SK-N-SH treated with all-trans-retinoic acid at 6 μM for 48 hours (cell line): ENCODE data around the gene MALT1.

Experiments used
- ARNTL ChIP-seq: fragments of 450-650 bp; formaldehyde crosslinking; IDR thresholded peaks from 2 replicates; pipeline ENCODE4 v1.5.0; 2020; ENCODE audit warnings: low read depth, mild to moderate bottlenecking, moderate library complexity, borderline replicate concordance
- OSR1 ChIP-seq: fragments of 250-450 bp; sonication (Bioruptor Pico); IDR thresholded peaks from 2 replicates; pipeline ENCODE4 v1.8.0; 2022; ENCODE audit warnings: moderate library complexity, mild to moderate bottlenecking, inconsistent platforms
- ZC3H10 ChIP-seq: fragments of 250-450 bp; sonication (Bioruptor Pico); IDR thresholded peaks from 2 replicates; pipeline ENCODE4 v1.5.1; 2021; ENCODE audit warnings: mild to moderate bottlenecking, moderate library complexity
- ZFP30 ChIP-seq: fragments of 450-650 bp; formaldehyde crosslinking; IDR thresholded peaks from 2 replicates; pipeline ENCODE4 v1.5.0; 2022; ENCODE audit warnings: mild to moderate bottlenecking, moderate library complexity
- ZNF565 ChIP-seq: fragments of 450-650 bp; formaldehyde crosslinking; conservative IDR thresholded peaks from 2 replicates; pipeline ENCODE4 v1.5.0; 2020; ENCODE audit warnings: low read depth, mild to moderate bottlenecking, moderate library complexity
- TF ChIP-seq, protein P1 (sequence below): fragments of 250-450 bp; sonication (Bioruptor Pico); IDR thresholded peaks from 2 replicates; pipeline ENCODE4 v1.8.0; 2020; ENCODE audit warnings: mild to moderate bottlenecking, moderate library complexity, borderline replicate concordance

DNA sequence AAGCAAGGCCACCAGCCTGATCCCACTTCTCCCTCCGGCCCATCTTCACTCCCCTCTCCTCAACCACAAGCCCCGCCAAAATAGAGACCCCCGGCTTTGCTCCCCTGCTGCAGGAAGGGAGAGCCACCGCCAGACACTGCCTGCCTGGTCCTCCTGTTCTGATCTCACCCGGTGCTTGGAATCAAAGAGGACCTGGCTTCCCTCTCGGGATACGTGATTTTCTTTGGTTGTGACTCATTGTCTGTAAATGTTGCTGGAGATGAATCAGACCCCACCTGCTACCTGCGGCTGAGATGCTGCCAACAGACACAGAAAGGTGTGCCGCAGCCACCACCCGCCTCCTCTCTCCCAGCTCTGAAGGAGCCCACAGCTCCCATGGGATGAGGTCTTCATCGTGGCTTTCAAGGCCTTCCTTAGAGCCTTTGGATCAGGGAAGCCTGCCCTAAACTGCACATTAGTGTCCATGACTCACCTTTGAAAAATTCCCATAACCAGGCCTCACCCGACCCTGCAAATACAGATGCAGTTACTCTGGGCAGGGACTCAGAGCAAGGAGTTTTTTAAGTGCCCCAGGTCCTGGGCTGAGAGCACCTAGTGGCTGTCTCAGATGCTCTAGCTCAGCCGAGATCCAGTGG is 114.0 kb downstream of the MALT1 start:
- TF ChIP-seq ZC3H10, result no peak
- TF ChIP-seq, protein P1, sequence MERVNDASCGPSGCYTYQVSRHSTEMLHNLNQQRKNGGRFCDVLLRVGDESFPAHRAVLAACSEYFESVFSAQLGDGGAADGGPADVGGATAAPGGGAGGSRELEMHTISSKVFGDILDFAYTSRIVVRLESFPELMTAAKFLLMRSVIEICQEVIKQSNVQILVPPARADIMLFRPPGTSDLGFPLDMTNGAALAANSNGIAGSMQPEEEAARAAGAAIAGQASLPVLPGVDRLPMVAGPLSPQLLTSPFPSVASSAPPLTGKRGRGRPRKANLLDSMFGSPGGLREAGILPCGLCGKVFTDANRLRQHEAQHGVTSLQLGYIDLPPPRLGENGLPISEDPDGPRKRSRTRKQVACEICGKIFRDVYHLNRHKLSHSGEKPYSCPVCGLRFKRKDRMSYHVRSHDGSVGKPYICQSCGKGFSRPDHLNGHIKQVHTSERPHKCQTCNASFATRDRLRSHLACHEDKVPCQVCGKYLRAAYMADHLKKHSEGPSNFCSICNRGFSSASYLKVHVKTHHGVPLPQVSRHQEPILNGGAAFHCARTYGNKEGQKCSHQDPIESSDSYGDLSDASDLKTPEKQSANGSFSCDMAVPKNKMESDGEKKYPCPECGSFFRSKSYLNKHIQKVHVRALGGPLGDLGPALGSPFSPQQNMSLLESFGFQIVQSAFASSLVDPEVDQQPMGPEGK (CRISPR knock-in tag), result no peak
- TF ChIP-seq ZNF565 (CRISPR knock-in tag), result no peak
- no peak for TF ChIP-seq OSR1 (CRISPR knock-in tag)
- TF ChIP-seq ARNTL (CRISPR knock-in tag), result no peak
- no peak for TF ChIP-seq ZFP30 (CRISPR knock-in tag)
